Amniotic epithelial cell (primary cell): Measurements from ENCODE around the gene RBM34.
A peak's percentile ranks its signal among the peaks of the same experiment; 100 is the strongest.
"Not testable (repeated sequence)": the region's sequence is repeated elsewhere in the genome, so short reads cannot be mapped to it uniquely, and the experiment has no call there.

Experiments used
- DNase-seq: peaks from one replicate; pipeline ENCODE4 v3.0.0-alpha.2; 2010; ENCODE audit warnings: low read depth

Gene RBM34

DNA sequence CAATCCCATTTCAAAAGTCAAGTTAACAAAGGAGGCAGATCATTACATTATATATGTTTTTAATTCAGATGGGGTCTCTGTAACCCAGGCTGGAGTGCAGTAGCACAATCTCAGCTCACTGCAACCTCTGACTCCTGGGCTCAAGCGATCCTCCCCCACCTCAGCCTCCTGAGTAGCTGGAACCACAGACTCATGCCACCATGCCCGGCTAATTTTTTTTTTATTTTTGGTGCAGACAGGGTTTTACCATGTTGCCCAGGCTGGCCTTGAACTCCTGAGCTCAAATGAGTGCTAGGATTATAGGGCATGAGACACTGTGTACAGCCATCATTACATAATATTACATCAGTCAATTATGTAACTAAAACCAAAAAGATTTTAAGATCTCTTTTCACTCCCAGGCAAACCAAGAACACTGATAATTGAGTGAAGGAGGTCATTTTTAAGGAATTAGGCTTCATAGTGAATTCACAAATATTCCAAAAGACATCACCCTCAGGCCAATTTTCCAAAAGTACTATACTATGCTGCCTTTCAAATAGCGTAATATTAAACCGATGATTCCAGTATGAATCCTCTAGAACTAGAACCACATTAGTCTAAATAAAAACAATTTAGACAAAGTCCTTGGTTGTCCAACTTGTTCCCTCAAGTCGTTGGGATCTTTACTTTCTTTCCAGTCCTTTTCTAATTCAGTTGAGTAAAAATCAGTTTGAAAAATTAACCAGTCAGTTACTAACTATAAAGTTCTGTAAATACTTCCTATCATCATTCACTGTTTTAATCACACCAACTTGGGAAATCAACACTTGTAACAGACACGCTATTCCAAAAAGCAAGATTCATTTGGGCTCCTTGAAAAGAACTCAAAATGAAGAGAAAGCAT lies 48.5 kb downstream of the RBM34 start:
- no peak for DNase-seq

DNA sequence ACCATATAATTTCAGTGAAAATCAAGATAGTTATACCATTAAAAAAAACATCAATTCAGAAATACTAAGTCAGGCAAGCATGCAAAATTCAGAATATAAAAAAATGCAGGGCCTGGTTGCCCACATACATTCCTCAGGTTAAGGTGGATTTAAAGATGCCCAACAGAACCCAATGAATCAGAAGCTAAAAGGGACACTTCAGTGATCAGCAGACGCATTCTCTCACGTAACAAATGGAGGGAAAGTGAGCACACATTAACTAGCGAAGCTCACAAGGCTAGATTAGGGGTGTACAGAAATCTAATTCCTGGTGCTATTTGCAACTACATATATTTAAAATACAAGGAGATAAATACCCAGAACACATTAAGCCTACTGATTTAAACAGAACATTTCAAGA lies 49.9 kb downstream of the RBM34 start:
- DNase-seq, result no peak

DNA sequence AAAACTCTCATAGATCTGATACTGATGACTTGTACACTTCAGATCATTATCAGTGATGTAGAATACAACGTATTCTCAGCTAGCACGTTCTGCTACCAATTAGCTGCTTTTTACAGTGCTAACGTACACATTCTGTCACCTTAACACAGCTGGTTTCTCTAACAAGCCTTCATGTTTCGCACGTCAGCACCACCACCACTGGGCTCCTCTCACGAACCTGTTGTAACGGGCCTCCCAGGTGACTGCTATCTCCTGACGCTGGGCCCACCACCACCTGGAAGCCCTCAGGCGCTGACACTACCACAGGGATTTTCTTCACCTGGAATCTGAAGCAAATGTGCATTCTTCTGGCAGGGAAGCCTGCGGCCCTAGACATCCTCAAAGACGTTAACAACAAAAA lies 52.2 kb downstream of the RBM34 start:
- DNase-seq, result no peak

DNA sequence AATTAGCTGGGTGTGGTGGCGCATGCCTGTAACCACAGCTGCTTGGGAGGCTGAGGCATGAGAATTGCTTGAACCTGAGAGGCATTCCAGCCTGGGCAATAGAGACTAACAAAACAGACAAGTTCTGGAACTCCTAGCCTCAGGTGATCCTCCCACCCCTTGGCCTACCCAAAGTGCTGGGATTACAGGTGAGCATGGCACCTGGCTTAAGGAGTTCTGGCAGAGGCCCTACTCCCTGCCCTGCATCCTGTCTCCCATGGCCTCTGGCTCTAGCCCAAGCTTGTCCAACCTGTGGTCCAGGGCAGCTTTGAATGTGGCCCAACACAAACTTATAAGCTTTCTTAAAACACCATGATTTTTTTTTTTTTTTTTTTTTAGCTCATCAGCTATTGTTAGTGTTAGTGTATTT lies 52.9 kb downstream of the RBM34 start:
- no peak for DNase-seq

DNA sequence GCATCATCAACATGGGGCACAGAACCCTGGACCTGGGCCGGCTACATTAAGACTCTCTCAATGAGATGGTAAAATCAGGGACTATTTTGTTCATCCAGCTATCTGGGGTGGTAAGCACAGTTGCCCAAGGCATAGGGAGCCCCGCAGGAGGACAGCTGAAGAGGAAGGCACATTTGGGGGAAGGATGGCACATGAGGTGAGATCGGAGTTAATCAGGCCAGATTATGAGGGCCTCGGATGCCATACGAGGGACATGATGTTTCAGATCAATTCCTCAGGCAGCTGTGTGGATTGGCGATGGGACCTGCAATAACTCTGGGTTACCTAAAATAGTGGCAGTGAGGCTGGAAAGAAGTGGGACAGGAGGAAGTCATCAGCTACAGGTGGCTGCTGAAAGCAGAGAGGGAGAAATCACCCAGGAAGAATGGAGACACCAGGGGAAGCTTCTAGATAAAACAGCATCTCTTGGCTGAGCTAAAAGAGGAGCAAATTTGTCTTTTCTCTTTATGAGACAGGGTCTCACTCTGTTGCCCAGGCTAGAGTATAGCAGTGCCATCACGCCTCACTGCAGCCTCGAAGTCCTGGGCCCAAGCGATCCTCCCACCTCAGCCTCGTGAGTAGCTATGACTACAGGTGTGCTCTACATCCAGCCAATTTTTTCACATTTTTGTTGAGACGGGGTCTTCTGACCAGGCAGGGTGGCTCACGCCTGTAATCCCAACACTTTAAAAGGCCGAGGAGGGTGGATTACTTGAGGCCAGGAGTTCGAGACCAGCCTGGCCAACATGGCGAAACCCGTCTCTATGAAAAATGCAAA lies 53.5 kb downstream of the RBM34 start:
- no peak for DNase-seq

DNA sequence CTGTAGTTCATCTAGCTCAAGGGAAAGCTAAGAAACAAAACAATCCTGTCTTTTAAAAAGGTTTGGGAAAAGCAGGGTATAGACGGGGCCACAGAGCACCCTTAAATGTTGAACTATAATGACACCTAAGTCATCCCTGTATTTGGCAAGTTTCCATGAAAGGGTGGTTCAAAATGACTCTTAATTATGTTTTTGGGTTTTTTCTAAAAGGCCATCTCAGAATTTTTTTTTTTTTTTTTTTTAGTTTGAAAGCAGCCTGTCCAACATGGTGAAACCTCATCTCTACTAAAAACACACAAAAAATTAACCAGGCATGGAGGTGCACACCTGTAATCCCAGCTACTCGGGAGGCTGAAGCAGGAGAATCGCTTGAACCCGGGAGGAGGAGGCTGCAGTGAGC lies 54.6 kb downstream of the RBM34 start:
- no peak for DNase-seq

DNA sequence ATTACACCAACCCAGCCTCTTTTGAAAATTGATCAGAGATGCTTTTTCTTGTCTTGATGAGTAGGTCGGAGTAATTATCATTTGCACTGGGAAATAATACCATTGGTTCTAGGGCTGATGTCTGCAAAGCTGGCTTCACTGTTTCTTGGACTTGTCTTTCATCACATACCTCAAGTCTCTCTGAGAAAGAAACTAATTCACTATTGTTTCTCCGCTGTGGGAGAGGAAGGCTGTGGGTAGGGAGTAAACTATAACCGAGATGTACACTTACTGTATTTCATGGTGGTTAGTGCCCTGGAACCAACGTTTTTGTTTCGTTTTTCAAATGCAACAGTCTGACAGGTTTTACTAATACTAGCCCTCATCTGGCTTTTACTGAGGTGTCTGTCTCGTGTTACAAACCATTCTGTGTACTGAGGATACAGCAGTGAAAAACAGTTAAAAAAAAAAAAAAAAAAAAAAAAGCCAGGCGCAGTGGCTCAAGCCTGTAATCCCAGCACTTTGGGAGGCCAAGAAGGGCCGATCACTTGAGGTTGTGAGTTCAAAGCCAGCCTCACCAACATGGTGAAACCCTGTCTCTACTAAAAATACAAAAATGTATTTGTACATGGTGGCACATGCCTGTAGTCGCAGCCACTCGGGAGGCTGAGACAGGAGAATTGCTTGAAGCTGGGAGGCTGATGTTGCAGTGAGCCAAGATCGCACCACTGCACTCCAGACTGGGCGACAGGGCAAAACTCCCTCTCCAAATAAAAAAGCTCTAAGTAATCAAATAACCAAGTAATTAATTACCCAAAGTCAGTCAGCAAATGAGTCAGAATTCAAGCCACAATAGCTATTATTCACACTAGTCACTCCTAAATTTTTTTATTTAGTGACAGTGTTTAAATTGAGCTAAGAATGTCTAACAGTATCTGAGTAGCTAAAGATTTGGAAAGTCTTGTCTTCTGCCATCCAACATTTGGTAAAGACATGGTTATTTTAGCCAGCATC lies 55.7 kb downstream of the RBM34 start:
- peak; percentile 43 for DNase-seq

DNA sequence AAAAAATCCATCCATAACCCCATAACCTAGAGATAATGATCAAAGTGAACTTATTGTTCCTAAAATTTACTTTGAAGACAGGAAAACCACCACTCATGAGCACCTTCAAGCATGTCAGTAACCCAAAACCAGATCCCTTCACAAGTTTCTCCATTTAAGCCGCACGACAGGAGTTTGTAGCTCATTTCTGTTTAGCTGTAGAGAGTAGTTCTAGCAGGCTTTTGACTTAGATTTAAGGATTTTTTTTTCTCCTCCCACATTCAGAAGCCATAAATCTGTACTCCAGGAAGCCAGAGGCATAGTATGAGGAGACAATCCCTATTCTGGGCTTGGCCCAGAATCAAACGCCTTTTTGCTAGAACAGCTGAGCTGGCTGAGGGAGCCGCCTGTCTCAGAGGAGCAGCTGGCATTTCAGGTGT lies 58.0 kb downstream of the RBM34 start:
- DNase-seq, result peak; percentile 57

DNA sequence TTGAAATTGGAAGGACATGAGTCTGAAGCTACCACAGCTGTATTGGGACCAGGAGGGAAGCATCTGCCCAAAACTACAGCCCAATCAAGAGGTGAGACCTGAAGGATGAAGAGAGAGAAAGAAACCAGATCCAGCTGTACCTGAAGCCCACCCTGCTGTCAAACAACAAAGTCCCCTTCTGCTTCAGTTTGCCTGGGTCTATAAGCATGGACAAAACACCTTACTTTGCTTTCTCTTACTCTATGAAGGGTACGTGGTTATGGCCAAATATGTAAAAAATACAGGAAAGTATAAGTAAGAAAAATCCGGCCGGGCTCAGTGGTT lies 58.8 kb downstream of the RBM34 start:
- no peak for DNase-seq

DNA sequence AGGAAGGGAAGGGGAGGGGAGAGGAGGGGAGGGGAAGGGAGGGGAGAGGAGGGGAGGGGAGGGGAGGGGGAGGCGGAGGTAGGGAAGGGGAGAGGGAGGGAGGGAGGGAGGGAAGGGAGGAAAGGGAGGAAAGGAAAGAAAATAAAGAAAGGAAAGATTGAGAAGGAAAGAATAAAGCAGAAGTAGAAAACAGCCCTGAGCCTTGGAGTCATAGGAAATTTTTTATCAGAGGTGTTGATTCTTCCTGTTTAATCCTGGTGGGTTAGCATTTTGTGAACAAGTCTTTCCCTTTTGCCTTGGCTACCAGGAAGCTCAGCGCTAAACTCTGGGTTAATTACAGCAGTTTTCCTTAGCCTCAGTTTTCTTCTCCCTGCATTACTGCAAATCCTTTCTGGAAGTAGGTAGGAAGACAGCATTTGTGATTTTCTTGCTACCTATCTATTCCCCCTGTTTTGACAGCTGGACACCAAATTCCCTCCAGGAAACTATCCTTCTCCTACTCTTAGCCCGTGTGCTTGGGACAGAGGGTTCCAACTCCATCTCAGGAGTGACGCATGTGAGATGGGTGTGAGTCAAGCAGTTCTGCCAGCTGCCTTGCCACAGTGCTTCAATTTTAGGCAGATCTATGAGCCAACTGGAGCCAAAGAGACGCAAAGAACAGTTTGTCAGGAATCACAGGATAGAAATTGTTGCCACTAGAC lies 59.3 kb downstream of the RBM34 start:
- peak; percentile 21 for DNase-seq

DNA sequence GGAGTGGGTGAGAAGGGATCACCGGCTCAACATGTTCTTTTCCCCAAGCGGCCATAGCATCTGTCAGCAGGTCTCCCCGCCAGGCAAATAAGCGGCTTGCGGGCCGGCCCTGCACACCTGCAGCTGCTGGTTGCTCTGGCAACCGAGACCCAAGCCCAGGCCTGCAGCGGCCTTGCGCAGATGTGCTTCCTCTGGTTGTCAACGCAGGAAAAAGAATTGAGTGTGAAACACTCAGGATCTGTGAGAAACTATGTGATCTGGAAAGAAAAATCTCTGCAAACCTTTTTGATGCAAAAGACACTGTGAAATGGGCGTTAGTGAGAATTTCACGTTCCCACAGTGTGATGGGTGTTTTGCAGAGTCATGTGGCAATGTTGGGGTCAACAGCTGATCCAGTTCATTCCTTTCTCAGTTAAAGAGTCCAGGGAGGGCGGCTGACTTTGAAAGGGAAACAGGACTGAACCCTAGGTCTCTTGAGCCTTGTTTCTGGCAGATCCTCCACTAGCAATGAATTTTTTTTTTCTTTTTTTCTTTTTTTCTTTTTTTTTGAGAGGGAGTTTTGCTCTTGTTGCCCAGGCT lies 60.8 kb downstream of the RBM34 start:
- peak; percentile 29 for DNase-seq

DNA sequence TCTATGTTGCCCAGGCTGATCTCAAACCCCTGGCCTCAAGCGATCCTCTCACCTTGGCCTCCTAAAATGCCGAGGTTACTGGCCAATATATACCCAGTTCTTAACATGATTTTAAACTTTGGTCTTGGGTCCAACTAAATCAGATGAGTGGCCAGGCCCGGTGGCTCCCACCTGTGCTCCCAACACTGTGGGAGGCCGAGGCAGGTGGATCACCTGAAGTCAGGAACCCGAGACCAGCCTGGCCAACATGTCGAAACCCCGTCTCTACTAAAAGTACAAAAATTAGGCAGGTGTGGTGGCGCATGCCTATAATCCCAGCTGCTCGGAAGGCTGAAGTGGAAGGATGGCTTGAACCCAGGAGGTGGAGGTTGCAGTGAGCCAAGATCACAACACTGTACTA lies 62.1 kb downstream of the RBM34 start:
- no peak for DNase-seq

DNA sequence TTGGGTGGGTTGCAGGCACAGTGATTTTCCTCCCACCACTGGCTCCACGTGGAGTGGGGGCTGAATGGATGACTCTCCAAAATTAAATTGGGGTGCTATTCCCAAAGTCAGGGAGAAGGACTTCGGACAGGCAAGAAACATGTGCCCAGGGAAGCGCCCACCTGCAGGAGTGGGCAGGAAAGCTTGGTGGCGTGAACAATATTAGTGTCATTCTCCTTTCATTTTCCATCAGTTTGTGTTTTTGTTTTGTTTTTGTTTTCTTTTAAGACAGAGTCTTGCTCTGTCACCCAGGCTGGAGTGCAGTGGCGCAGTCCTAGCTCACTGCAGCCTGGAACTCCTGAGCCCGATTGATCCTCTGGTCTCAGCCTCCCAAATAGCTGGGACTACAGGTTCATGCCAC lies 62.5 kb downstream of the RBM34 start:
- no peak for DNase-seq

DNA sequence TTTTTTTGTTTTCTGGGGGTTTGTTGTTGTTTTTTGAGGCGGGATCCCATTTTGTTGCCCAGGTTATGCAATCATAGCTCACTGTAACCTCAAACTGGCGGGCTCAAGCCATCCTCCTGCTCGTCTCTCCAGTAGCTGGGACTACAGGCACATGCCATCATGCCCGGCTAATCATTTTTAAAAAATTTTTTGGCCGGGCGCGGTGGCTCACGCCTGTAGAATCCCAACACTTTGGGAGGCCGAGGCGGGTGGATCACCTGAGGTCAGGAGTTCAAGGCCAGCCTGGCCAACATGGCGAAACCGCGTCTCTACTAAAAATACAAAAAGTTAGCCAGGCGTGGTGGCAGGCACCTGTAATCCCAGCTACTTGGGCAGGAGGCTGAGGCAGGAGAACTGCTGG lies 63.5 kb downstream of the RBM34 start:
- DNase-seq, result not testable (repeated sequence)

DNA sequence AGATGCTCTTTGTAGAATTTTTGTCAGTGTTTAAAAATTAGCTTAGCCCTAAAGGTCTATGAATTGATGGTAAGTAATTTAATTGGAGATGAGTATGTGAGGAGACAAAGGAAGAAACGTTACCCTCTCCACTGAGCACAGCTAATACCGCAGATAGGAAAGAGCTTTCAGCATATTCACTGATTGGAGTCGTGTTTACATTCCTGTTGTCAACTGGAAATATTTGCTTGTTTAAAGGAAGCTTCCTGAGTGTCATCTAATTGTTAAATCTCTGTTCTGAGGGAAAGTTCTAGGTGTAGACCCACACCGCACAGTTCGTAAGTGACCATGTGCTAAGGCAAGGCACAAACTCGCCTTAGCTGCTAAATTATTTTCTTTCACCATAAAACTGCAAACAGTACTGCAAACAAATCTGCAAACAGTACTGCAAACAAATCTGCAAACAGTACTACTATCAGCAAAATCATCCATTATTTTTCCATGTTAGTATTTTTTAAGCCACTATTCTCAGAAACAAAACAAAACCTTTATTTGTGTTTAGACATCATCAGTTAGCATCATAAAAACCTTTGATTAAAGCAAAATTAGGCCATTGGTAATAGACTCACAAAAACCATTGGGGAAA lies 65.0 kb downstream of the RBM34 start:
- no peak for DNase-seq

DNA sequence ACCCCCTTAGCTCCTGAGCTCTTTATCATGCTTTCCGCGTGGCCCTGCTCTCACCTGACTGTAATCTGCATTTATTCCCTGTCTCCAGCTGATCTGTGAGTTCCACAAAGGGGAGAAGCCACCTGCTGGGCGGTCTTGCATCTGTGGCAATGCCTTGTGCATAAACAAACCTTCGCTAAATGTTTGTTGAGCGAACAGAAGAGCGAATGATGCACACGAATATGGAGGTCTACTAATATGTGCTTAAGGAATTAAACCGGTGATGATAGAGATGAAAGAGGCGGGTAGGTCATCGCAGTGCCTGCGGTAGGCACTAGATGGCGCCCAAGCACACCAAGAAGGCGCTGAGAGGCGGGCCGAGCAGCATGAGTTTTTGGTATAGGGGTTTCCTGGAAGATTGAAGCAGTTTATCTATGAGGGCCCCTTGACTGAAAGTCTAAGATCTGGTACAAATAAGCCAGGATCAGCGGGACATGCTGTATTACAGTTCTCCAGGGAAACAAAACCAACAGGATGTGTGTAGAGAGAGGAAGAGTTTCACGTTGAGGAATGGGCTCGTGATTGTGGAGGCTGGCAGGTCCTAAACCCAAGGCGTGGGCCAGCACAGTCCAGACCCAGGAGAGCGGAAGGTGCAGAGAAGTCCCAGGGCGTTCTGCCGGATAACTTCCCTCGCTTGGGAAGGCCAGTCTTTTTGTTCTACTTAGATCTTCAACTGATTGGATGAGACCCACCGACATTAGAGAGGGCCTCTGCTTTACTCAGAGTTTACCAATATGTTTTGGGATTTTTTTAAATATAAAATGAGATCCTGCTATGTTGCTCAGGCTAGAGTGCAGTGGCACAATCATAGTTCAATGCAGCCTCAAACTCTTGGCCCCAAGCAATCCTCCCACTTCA lies 67.1 kb downstream of the RBM34 start:
- peak; percentile 49 for DNase-seq

DNA sequence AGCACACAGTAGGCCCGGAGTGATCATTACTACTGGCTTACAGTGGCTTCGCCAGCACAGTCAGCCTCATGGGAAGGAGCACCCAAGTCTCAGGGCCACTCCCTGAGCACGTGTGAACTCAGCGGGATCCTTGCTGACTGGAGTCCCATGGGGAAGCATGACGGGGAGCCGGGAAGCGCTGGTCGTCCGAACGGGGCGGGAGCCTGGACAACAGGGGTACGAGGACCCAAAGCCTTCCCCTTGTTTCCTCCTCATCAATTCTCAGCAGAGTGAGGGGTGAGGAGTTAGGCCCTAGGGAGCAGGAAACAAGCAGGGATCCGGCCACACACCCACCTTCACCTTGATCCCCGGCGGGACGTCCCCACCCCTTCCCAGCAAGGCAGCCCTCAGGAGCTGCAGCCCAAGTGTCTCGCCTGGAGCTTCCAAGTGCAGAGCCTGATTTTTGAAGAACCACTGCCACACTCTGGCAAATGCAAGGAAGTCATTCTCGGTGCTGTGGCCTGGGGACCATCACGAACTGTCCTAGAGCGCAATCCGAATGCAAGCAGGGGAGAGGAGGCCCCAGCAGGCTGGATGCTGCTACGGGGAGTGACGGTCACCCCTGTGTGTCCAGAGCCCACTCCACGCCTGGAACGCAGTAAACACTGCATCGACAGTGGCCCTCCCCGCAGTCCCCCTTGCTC lies 67.9 kb downstream of the RBM34 start:
- DNase-seq, result peak; percentile 49

DNA sequence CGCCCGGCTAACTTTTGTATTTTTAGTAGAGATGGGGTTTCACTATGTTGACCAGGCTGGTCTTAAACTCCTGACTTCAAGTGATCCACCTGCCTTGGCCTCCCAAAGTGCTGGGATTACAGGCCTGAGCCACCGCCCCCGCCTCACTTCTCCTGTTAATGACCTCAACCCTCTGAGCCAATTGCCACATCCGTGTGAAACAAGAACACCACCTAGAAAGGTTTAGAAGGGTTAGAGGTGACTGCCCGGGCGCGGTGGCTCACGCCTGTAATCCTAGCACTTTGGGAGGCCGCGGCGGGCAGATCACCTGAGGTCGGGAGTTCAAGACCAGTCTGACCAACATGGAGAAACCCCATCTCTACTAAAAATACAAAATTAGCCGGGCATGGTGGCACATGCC lies 68.6 kb downstream of the RBM34 start:
- DNase-seq, result not testable (repeated sequence)

DNA sequence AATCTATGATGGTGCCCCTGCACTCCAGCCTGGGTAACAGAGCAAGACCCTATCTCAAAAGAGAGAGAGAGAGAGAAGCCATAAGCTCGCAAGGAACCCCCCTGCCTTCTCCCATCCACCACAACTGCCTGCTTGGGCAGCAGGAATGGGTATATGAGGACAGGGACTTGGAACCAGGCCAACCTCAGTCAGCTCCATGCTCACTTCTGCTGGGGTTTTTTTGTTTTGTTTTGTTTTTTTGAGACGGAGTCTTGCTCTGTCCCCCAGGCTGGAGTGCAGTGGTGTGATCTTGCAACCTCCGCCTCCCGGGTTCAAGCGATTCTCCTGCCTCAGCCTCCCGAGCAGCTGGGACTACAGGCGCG lies 69.0 kb downstream of the RBM34 start:
- not testable (repeated sequence) for DNase-seq
